AML-193 (cell line): ENCODE measurements around the gene TAF10.

Source experiments
- DNase-seq, 2 experiments: peaks; one replicate each; lab custom pipeline; 2025; lab: John Stamatoyannopoulos, UW

The TAF10 gene

GRCh38 chr11:6625156-6625831 is 13.3 kb upstream of the TAF10 start:
- DNase-seq = no peak

- DNase-seq = no peak
Measured at GRCh38 chr11:6623391-6624363, 11.7 kb upstream of the TAF10 start.

- no peak for DNase-seq
Measured at GRCh38 chr11:6622261-6623171, 10.5 kb upstream of the TAF10 start.

- no peak for DNase-seq
Measured at GRCh38 chr11:6621711-6622211, 9.7 kb upstream of the TAF10 start.

- DNase-seq = peak; percentile 9 to 31
Measured at GRCh38 chr11:6620636-6621035, 8.6 kb upstream of the TAF10 start.

- DNase-seq = peak; percentile 85 to 90
Measured at GRCh38 chr11:6619004-6619745, 7.2 kb upstream of the TAF10 start, which contains the start of gene TPP1. Gene TPP1, minus strand, starts transcription at chr11:6619422. Its CDS starts 22 bp downstream, at chr11:6619400.

- peak; percentile 83 to 89 for DNase-seq
Measured at GRCh38 chr11:6618117-6619003, 6.3 kb upstream of the TAF10 start.

GRCh38 chr11:6617315-6617781 is 5.3 kb upstream of the TAF10 start:
- peak; percentile 50 to 63 for DNase-seq

- DNase-seq = no peak
Measured at GRCh38 chr11:6616596-6617250, 4.7 kb upstream of the TAF10 start.

GRCh38 chr11:6615882-6616585 is 4.0 kb upstream of the TAF10 start:
- no peak for DNase-seq

GRCh38 chr11:6615046-6615445 is 3.0 kb upstream of the TAF10 start:
- no peak for DNase-seq

- DNase-seq = no peak
Measured at GRCh38 chr11:6614446-6614845, 2.4 kb upstream of the TAF10 start.

GRCh38 chr11:6613496-6613895 is 1.5 kb upstream of the TAF10 start:
- no peak for DNase-seq

GRCh38 chr11:6611963-6612212 is 128 bp downstream of the TAF10 start:
- no peak for DNase-seq

GRCh38 chr11:6611092-6611962 is 689 bp downstream of the TAF10 start:
- no peak for DNase-seq

- no peak for DNase-seq
Measured at GRCh38 chr11:6610591-6610990, 1.4 kb downstream of the TAF10 start.

- DNase-seq = no peak
Measured at GRCh38 chr11:6609502-6610015, 2.5 kb downstream of the TAF10 start.
